Neural cell (in vitro differentiated cells): Measurements from ENCODE around the gene SPIN4. TPM values are rescaled to one million over a fixed set of nuclear protein-coding genes. Genes with fewer than 3 reads are reported as not detected.

Experiments
- H2AFZ ChIP-seq: fragments of 200-600, 300-800 bp; sonication (generic), shearing (Covaris generic); 2 replicates; pipeline ENCODE4 v1.6.0; 2014; ENCODE audit warnings: low read depth, mild to moderate bottlenecking, antibody characterized with exemption, low read length, moderate library complexity
- H3F3A ChIP-seq: fragments of 200-600 bp; shearing (Covaris generic); 2 replicates; pipeline ENCODE4 v1.6.1; 2016; ENCODE audit warnings: mild to moderate bottlenecking, moderate library complexity, mixed read lengths, antibody characterized with exemption, low read length; ENCODE audit not compliant: insufficient read depth, poor library complexity, severe bottlenecking
- H3K27ac ChIP-seq: fragments of 200-600, 300-800 bp; sonication (generic), shearing (Covaris generic); 2 replicates; pipeline ENCODE4 v1.5.1; 2014; ENCODE audit warnings: mild to moderate bottlenecking, low read length, moderate library complexity
- H3K27me3 ChIP-seq: fragments of 300-800, 200-600 bp; sonication (generic), shearing (Covaris generic); 2 replicates; pipeline ENCODE4 v1.6.0; 2014; ENCODE audit warnings: mild to moderate bottlenecking, low read depth, low read length, moderate library complexity; ENCODE audit not compliant: insufficient read depth
- H3K36me3 ChIP-seq: fragments of 300-800, 200-600 bp; sonication (generic), shearing (Covaris generic); 2 replicates; pipeline ENCODE4 v1.5.1; 2014; ENCODE audit warnings: mild to moderate bottlenecking, antibody characterized with exemption, low read length, moderate library complexity; ENCODE audit not compliant: insufficient read depth
- H3K4me2 ChIP-seq: fragments of 300-800, 200-600 bp; sonication (generic), shearing (Covaris generic); 2 replicates; pipeline ENCODE4 v1.6.0; 2014; ENCODE audit warnings: mild to moderate bottlenecking, low read length
- H3K4me3 ChIP-seq: fragments of 300-800, 200-600 bp; sonication (generic), shearing (Covaris generic); 2 replicates; pipeline ENCODE4 v1.5.1; 2014; ENCODE audit warnings: mild to moderate bottlenecking, low read length, moderate library complexity
- H3K79me2 ChIP-seq: fragments of 200-600 bp; shearing (Covaris generic); replicated peaks from 2 replicates; pipeline ENCODE4 v1.6.0; 2014; ENCODE audit warnings: mild to moderate bottlenecking, low read length, moderate library complexity; ENCODE audit not compliant: insufficient read depth
- H3K9ac ChIP-seq: fragments of 300-800, 200-600 bp; sonication (generic), shearing (Covaris generic); 2 replicates; pipeline ENCODE4 v1.6.1; 2016; ENCODE audit warnings: mild to moderate bottlenecking, low read length, mixed read lengths
- H3K9me2 ChIP-seq: fragments of 200-600 bp; shearing (Covaris generic); 2 replicates; pipeline ENCODE4 v1.6.1; 2016; ENCODE audit warnings: mild to moderate bottlenecking, low read length, mixed read lengths; ENCODE audit not compliant: insufficient read depth
- H3K9me3 ChIP-seq: fragments of 200-600, 300-800 bp; sonication (generic), shearing (Covaris generic); 2 replicates; pipeline ENCODE4 v1.6.1; 2016; ENCODE audit warnings: mild to moderate bottlenecking, mixed run types, low read length, moderate library complexity, mixed read lengths
- H4K20me1 ChIP-seq: fragments of 200-600 bp; shearing (Covaris generic); 2 replicates; pipeline ENCODE4 v1.6.1; 2016; ENCODE audit warnings: mild to moderate bottlenecking, mixed run types; ENCODE audit not compliant: insufficient read depth
- EP300 ChIP-seq: fragments of 450-650 bp; conservative IDR thresholded peaks from 2 replicates; pipeline ENCODE4 v1.6.1; 2014; ENCODE audit warnings: antibody characterized with exemption, mild to moderate bottlenecking, moderate library complexity; ENCODE audit not compliant: poor library complexity, severe bottlenecking
- EZH2 ChIP-seq: fragments of 200-600, 300-800 bp; shearing (Covaris generic), sonication (generic); IDR thresholded peaks from 2 replicates; pipeline ENCODE4 v1.6.1; 2014; ENCODE audit warnings: antibody characterized with exemption, low read length, borderline replicate concordance, mild to moderate bottlenecking; ENCODE audit not compliant: insufficient read depth, poor library complexity, severe bottlenecking
- MXI1 ChIP-seq: fragments of 450-650 bp; conservative IDR thresholded peaks from 2 replicates; pipeline ENCODE4 v1.6.1; 2014; ENCODE audit warnings: antibody characterized with exemption, mild to moderate bottlenecking; ENCODE audit not compliant: poor library complexity, severe bottlenecking
- POLR2AphosphoS5 ChIP-seq: IDR thresholded peaks from 2 replicates; pipeline ENCODE4 v1.6.1; 2012
- RAD21 ChIP-seq: fragments of 450-650 bp; conservative IDR thresholded peaks from 2 replicates; pipeline ENCODE4 v1.6.1; 2014; ENCODE audit warnings: antibody characterized with exemption, mild to moderate bottlenecking, moderate library complexity
- REST ChIP-seq: IDR thresholded peaks from 2 replicates; pipeline ENCODE4 v1.6.1; 2012; ENCODE audit warnings: borderline replicate concordance
- SMC3 ChIP-seq: fragments of 450-650 bp; conservative IDR thresholded peaks from 2 replicates; pipeline ENCODE4 v1.6.1; 2014; ENCODE audit warnings: antibody characterized with exemption, mild to moderate bottlenecking, moderate library complexity; ENCODE audit not compliant: poor library complexity
- TAF1 ChIP-seq: IDR thresholded peaks from 2 replicates; pipeline ENCODE4 v1.6.1; 2012; ENCODE audit warnings: low read depth
- polyA plus RNA-seq: library from polyadenylated mRNA; depleted of rRNA; stranded (reverse); fragments of >200 nt; gene quantifications from 2 replicates; pipeline ENCODE4 v1.2.3, GENCODE V29; 2014
- TF ChIP-seq, protein P1 (sequence below): fragments of 450-650 bp; IDR thresholded peaks from 2 replicates; pipeline ENCODE4 v1.5.1; 2014; ENCODE audit warnings: antibody characterized with exemption, mild to moderate bottlenecking, moderate library complexity; ENCODE audit not compliant: poor library complexity, severe bottlenecking

Gene SPIN4
- polyA plus RNA-seq, 1 donor from 2014 or later, result 11.9 TPM

GRCh38 chrX:63354484-63354883, 3.4 kb upstream of the SPIN4 start:
- no peak overlapping the region for H3K4me2 ChIP-seq

GRCh38 chrX:63350465-63350877, 661 bp downstream of the SPIN4 start:
- Histone ChIP-seq H4K20me1 (no peaks in the 10 kb centered on the region), H3K9ac (peak overlapping the region; percentile 70), H2AFZ (peak overlapping the region; percentile 33), H3F3A (no peaks in the 10 kb centered on the region), H3K4me2 (no peak overlapping the region), H3K9me2 (no peaks in the 10 kb centered on the region), H3K27ac (peak overlapping the region; percentile 72), H3K4me3 (peak overlapping the region; percentile 81), H3K36me3 (no peaks in the 10 kb centered on the region), H3K9me3 (no peaks in the 10 kb centered on the region), H3K79me2 (no peaks in the 10 kb centered on the region), H3K27me3 (no peaks in the 10 kb centered on the region)
- TF ChIP-seq SMC3 (no peak), EZH2 (no peak), POLR2AphosphoS5 (no peak), TAF1 (no peak), RAD21 (no peak), MXI1 (no peak), REST (no peak)
- TF ChIP-seq, protein P1, sequence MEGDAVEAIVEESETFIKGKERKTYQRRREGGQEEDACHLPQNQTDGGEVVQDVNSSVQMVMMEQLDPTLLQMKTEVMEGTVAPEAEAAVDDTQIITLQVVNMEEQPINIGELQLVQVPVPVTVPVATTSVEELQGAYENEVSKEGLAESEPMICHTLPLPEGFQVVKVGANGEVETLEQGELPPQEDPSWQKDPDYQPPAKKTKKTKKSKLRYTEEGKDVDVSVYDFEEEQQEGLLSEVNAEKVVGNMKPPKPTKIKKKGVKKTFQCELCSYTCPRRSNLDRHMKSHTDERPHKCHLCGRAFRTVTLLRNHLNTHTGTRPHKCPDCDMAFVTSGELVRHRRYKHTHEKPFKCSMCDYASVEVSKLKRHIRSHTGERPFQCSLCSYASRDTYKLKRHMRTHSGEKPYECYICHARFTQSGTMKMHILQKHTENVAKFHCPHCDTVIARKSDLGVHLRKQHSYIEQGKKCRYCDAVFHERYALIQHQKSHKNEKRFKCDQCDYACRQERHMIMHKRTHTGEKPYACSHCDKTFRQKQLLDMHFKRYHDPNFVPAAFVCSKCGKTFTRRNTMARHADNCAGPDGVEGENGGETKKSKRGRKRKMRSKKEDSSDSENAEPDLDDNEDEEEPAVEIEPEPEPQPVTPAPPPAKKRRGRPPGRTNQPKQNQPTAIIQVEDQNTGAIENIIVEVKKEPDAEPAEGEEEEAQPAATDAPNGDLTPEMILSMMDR, result no peak

More at GRCh38 chrX:63354484-63354883, 3.4 kb upstream of the SPIN4 start:
- TF ChIP-seq REST (no peak), EP300 (no peak), MXI1 (no peak), POLR2AphosphoS5 (no peak), RAD21 (no peak), SMC3 (no peak), TAF1 (no peak), EZH2 (no peak)
- TF ChIP-seq, protein P1, result no peak
- no peaks in the 10 kb centered on the region for H3K79me2 ChIP-seq
- no peak overlapping the region for H3K4me3 ChIP-seq
- no peaks in the 10 kb centered on the region for H3K9me2 ChIP-seq
- no peak overlapping the region for H2AFZ ChIP-seq
- no peaks in the 10 kb centered on the region for H3K9me3 ChIP-seq
- no peaks in the 10 kb centered on the region for H3K36me3 ChIP-seq
- no peak overlapping the region for H3K27ac ChIP-seq
- no peaks in the 10 kb centered on the region for H4K20me1 ChIP-seq
- H3K27me3 ChIP-seq, result no peaks in the 10 kb centered on the region
- H3K9ac ChIP-seq, result no peak overlapping the region
- no peaks in the 10 kb centered on the region for H3F3A ChIP-seq
